ENCODE results near the gene EVC.
A peak's percentile ranks its signal among the peaks of the same experiment; 100 is the strongest.
"Not testable (repeated sequence)": the region's sequence is repeated elsewhere in the genome, so short reads cannot be mapped to it uniquely, and the experiment has no call there.

The EVC gene

GRCh38 chr4:5719350-5720055 lies 8.5 kb downstream of the EVC start:
- H3K4me1 ChIP-seq (ENCODE audit: control insufficient read depth, insufficient read depth, low read length): peaks cover 12% of the 10 kb centered on the region
- H3K27me3 ChIP-seq (replicated peaks; ENCODE audit: control insufficient read depth, insufficient read depth, low read length): no peaks in the 10 kb centered on the region
- DNase-seq (ENCODE audit: low read depth): peak; percentile 22
- H3K36me3 ChIP-seq (ENCODE audit: control insufficient read depth, insufficient read depth, low read length, severe bottlenecking): peaks cover 36% of the 10 kb centered on the region
- no peak overlapping the region for H3K4me3 ChIP-seq (ENCODE audit: low read length)
- peaks cover 5% of the 10 kb centered on the region for H3K9me3 ChIP-seq (ENCODE audit: control insufficient read depth, low read length)
- no peak overlapping the region for H3K9ac ChIP-seq (ENCODE audit: low read length)

- peaks cover 12% of the 10 kb centered on the region for H3K4me1 ChIP-seq (ENCODE audit: control insufficient read depth, insufficient read depth, low read length)
- H3K9me3 ChIP-seq (ENCODE audit: control insufficient read depth, low read length): peaks cover 1% of the 10 kb centered on the region
- no peak overlapping the region for H3K9ac ChIP-seq (ENCODE audit: low read length)
- H3K27me3 ChIP-seq (replicated peaks; ENCODE audit: control insufficient read depth, insufficient read depth, low read length): no peaks in the 10 kb centered on the region
- peaks cover 36% of the 10 kb centered on the region for H3K36me3 ChIP-seq (ENCODE audit: control insufficient read depth, insufficient read depth, low read length, severe bottlenecking)
- no peak for DNase-seq (ENCODE audit: low read depth)
- no peak overlapping the region for H3K4me3 ChIP-seq (ENCODE audit: low read length)
Measured at GRCh38 chr4:5720157-5720850, 9.3 kb downstream of the EVC start.

GRCh38 chr4:5720980-5721379 lies 10.0 kb downstream of the EVC start:
- Histone ChIP-seq H3K4me3 (ENCODE audit: low read length) (no peak overlapping the region), H3K27me3 (replicated peaks; ENCODE audit: control insufficient read depth, insufficient read depth, low read length) (no peaks in the 10 kb centered on the region), H3K9me3 (ENCODE audit: control insufficient read depth, low read length) (no peaks in the 10 kb centered on the region), H3K36me3 (ENCODE audit: control insufficient read depth, insufficient read depth, low read length, severe bottlenecking) (peaks cover 36% of the 10 kb centered on the region), H3K4me1 (ENCODE audit: control insufficient read depth, insufficient read depth, low read length) (peaks cover 12% of the 10 kb centered on the region), H3K9ac (ENCODE audit: low read length) (no peak overlapping the region)
- no peak for DNase-seq (ENCODE audit: low read depth)

- H3K4me3 ChIP-seq (ENCODE audit: low read length): no peak overlapping the region
- H3K9me3 ChIP-seq (ENCODE audit: control insufficient read depth, low read length): no peaks in the 10 kb centered on the region
- no peak for DNase-seq (ENCODE audit: low read depth)
- peaks cover 12% of the 10 kb centered on the region for H3K4me1 ChIP-seq (ENCODE audit: control insufficient read depth, insufficient read depth, low read length)
- H3K36me3 ChIP-seq (ENCODE audit: control insufficient read depth, insufficient read depth, low read length, severe bottlenecking): peaks cover 40% of the 10 kb centered on the region
- no peaks in the 10 kb centered on the region for H3K27me3 ChIP-seq (replicated peaks; ENCODE audit: control insufficient read depth, insufficient read depth, low read length)
- H3K9ac ChIP-seq (ENCODE audit: low read length): peak overlapping the region; percentile 70
Measured at GRCh38 chr4:5721923-5722322, 10.9 kb downstream of the EVC start.

- peak; percentile 52 for DNase-seq (ENCODE audit: low read depth)
- peak overlapping the region; percentile 70 for H3K9ac ChIP-seq (ENCODE audit: low read length)
- H3K9me3 ChIP-seq (ENCODE audit: control insufficient read depth, low read length): no peaks in the 10 kb centered on the region
- H3K4me1 ChIP-seq (ENCODE audit: control insufficient read depth, insufficient read depth, low read length): peaks cover 12% of the 10 kb centered on the region
- H3K4me3 ChIP-seq (ENCODE audit: low read length): no peak overlapping the region
- peaks cover 40% of the 10 kb centered on the region for H3K36me3 ChIP-seq (ENCODE audit: control insufficient read depth, insufficient read depth, low read length, severe bottlenecking)
- no peaks in the 10 kb centered on the region for H3K27me3 ChIP-seq (replicated peaks; ENCODE audit: control insufficient read depth, insufficient read depth, low read length)
Measured at GRCh38 chr4:5722328-5722727, 11.3 kb downstream of the EVC start.

- Histone ChIP-seq H3K27me3 (replicated peaks; ENCODE audit: control insufficient read depth, insufficient read depth, low read length) (no peaks in the 10 kb centered on the region), H3K4me3 (ENCODE audit: low read length) (no peak overlapping the region), H3K9ac (ENCODE audit: low read length) (no peak overlapping the region), H3K9me3 (ENCODE audit: control insufficient read depth, low read length) (no peaks in the 10 kb centered on the region), H3K4me1 (ENCODE audit: control insufficient read depth, insufficient read depth, low read length) (peaks cover 12% of the 10 kb centered on the region), H3K36me3 (ENCODE audit: control insufficient read depth, insufficient read depth, low read length, severe bottlenecking) (peaks cover 47% of the 10 kb centered on the region)
- no peak for DNase-seq (ENCODE audit: low read depth)
Measured at GRCh38 chr4:5724377-5724776, 13.4 kb downstream of the EVC start.

GRCh38 chr4:5728412-5728811 lies 17.4 kb downstream of the EVC start:
- not testable (repeated sequence) for DNase-seq (ENCODE audit: low read depth); H3K9me3 ChIP-seq (ENCODE audit: control insufficient read depth, low read length); H3K27me3 ChIP-seq (replicated peaks; ENCODE audit: control insufficient read depth, insufficient read depth, low read length); H3K9ac ChIP-seq (ENCODE audit: low read length); H3K4me3 ChIP-seq (ENCODE audit: low read length)
- Histone ChIP-seq H3K4me1 (ENCODE audit: control insufficient read depth, insufficient read depth, low read length) (peaks cover 14% of the 10 kb centered on the region), H3K36me3 (ENCODE audit: control insufficient read depth, insufficient read depth, low read length, severe bottlenecking) (peaks cover 60% of the 10 kb centered on the region)

GRCh38 chr4:5730436-5730835 lies 19.4 kb downstream of the EVC start:
- DNase-seq (ENCODE audit: low read depth): no peak
- Histone ChIP-seq H3K36me3 (ENCODE audit: control insufficient read depth, insufficient read depth, low read length, severe bottlenecking) (peaks cover 65% of the 10 kb centered on the region), H3K9ac (ENCODE audit: low read length) (no peak overlapping the region), H3K27me3 (replicated peaks; ENCODE audit: control insufficient read depth, insufficient read depth, low read length) (no peaks in the 10 kb centered on the region), H3K9me3 (ENCODE audit: control insufficient read depth, low read length) (no peaks in the 10 kb centered on the region), H3K4me1 (ENCODE audit: control insufficient read depth, insufficient read depth, low read length) (peaks cover 14% of the 10 kb centered on the region), H3K4me3 (ENCODE audit: low read length) (no peak overlapping the region)

GRCh38 chr4:5730993-5731990 lies 20.3 kb downstream of the EVC start:
- no peak for DNase-seq (ENCODE audit: low read depth)
- Histone ChIP-seq H3K9me3 (ENCODE audit: control insufficient read depth, low read length) (no peaks in the 10 kb centered on the region), H3K36me3 (ENCODE audit: control insufficient read depth, insufficient read depth, low read length, severe bottlenecking) (peaks cover 69% of the 10 kb centered on the region), H3K27me3 (replicated peaks; ENCODE audit: control insufficient read depth, insufficient read depth, low read length) (no peaks in the 10 kb centered on the region), H3K4me3 (ENCODE audit: low read length) (no peak overlapping the region), H3K9ac (ENCODE audit: low read length) (no peak overlapping the region), H3K4me1 (ENCODE audit: control insufficient read depth, insufficient read depth, low read length) (peaks cover 14% of the 10 kb centered on the region)

- no peak for DNase-seq (ENCODE audit: low read depth)
- no peak overlapping the region for H3K9ac ChIP-seq (ENCODE audit: low read length)
- no peaks in the 10 kb centered on the region for H3K9me3 ChIP-seq (ENCODE audit: control insufficient read depth, low read length)
- no peaks in the 10 kb centered on the region for H3K27me3 ChIP-seq (replicated peaks; ENCODE audit: control insufficient read depth, insufficient read depth, low read length)
- H3K36me3 ChIP-seq (ENCODE audit: control insufficient read depth, insufficient read depth, low read length, severe bottlenecking): peaks cover 76% of the 10 kb centered on the region
- H3K4me1 ChIP-seq (ENCODE audit: control insufficient read depth, insufficient read depth, low read length): peaks cover 14% of the 10 kb centered on the region
- H3K4me3 ChIP-seq (ENCODE audit: low read length): no peak overlapping the region
Measured at GRCh38 chr4:5732158-5732557, 21.2 kb downstream of the EVC start.

GRCh38 chr4:5734853-5735252 lies 23.9 kb downstream of the EVC start:
- Histone ChIP-seq H3K9me3 (ENCODE audit: control insufficient read depth, low read length) (no peaks in the 10 kb centered on the region), H3K36me3 (ENCODE audit: control insufficient read depth, insufficient read depth, low read length, severe bottlenecking) (peaks cover 69% of the 10 kb centered on the region), H3K4me3 (ENCODE audit: low read length) (no peak overlapping the region), H3K4me1 (ENCODE audit: control insufficient read depth, insufficient read depth, low read length) (peaks cover 14% of the 10 kb centered on the region), H3K27me3 (replicated peaks; ENCODE audit: control insufficient read depth, insufficient read depth, low read length) (no peaks in the 10 kb centered on the region), H3K9ac (ENCODE audit: low read length) (no peak overlapping the region)
- no peak for DNase-seq (ENCODE audit: low read depth)

Data from adipocyte (in vitro differentiated cells).